ENCODE results near the gene C1orf53.

The C1orf53 gene

GRCh38 chr1:197908716-197909220, 6.3 kb downstream of the C1orf53 start:
- DNase-seq, result no peak

GRCh38 chr1:197909384-197909783, 7.0 kb downstream of the C1orf53 start:
- DNase-seq, result no peak

- no peak for DNase-seq
These were observed 7.9 kb downstream of the C1orf53 start for GRCh38 chr1:197910120-197910991.

GRCh38 chr1:197911111-197911856, 8.9 kb downstream of the C1orf53 start:
- no peak for DNase-seq

- no peak for DNase-seq
These were observed 9.6 kb downstream of the C1orf53 start for GRCh38 chr1:197911857-197912696.

- no peak for DNase-seq
These were observed 10.5 kb downstream of the C1orf53 start for GRCh38 chr1:197912739-197913494.

GRCh38 chr1:197913495-197914276, 11.3 kb downstream of the C1orf53 start:
- no peak for DNase-seq

- no peak for DNase-seq
These were observed 12.1 kb downstream of the C1orf53 start for GRCh38 chr1:197914510-197914909.

- DNase-seq, result no peak
These were observed 12.9 kb downstream of the C1orf53 start for GRCh38 chr1:197915260-197915861.

- DNase-seq, result no peak
These were observed 13.6 kb downstream of the C1orf53 start for GRCh38 chr1:197915862-197916499.

GRCh38 chr1:197916500-197916983, 14.1 kb downstream of the C1orf53 start:
- DNase-seq, result no peak

- no peak for DNase-seq
These were observed 15.6 kb downstream of the C1orf53 start for GRCh38 chr1:197917805-197918651.

GRCh38 chr1:197918807-197919345, 16.4 kb downstream of the C1orf53 start:
- DNase-seq, result no peak

GRCh38 chr1:197919346-197920066, 17.1 kb downstream of the C1orf53 start:
- DNase-seq, result no peak

GRCh38 chr1:197920067-197920396, 17.6 kb downstream of the C1orf53 start:
- no peak for DNase-seq

GRCh38 chr1:197920414-197921117, 18.1 kb downstream of the C1orf53 start:
- no peak for DNase-seq

GRCh38 chr1:197921235-197922069, 19.0 kb downstream of the C1orf53 start:
- no peak for DNase-seq

Data from activated CD4-positive, CD25-positive, alpha-beta regulatory T cell (primary cell).